ENCODE results near the gene HID1. TPM values are rescaled to one million over a fixed set of nuclear protein-coding genes. Genes with fewer than 3 reads are reported as not detected.
A peak's percentile ranks its signal among the peaks of the same experiment; 100 is the strongest.
"Not testable (repeated sequence)": the region's sequence is repeated elsewhere in the genome, so short reads cannot be mapped to it uniquely, and the experiment has no call there.

Gene HID1
- total RNA-seq, 1 experiment from 2014 or later = not detected

- Histone ChIP-seq H3K4me1 (ENCODE audit: low read length) (no peaks in the 10 kb centered on the region), H4K20me1 (ENCODE audit: insufficient read depth, low read depth, low read length) (no peaks in the 10 kb centered on the region), H3K4me3 (ENCODE audit: low read length) (no peak overlapping the region), H3K9me3 (ENCODE audit: low read length) (no peaks in the 10 kb centered on the region), H3K27me3 (ENCODE audit: low read length) (no peaks in the 10 kb centered on the region), H3K79me2 (ENCODE audit: low read length) (no peaks in the 10 kb centered on the region), H3K9me2 (replicated peaks; ENCODE audit: insufficient read depth, low read length) (no peaks in the 10 kb centered on the region), H3K9ac (ENCODE audit: low read length) (no peak overlapping the region), H3K36me3 (ENCODE audit: insufficient read depth, low read length) (no peaks in the 10 kb centered on the region), H2AFZ (ENCODE audit: low read length) (no peak overlapping the region), H3K27ac (ENCODE audit: low read length) (no peak overlapping the region), H3K4me2 (ENCODE audit: low read depth, low read length, poor library complexity, severe bottlenecking) (no peak overlapping the region)
- no peak for DNase-seq
Measured at GRCh38 chr17:74916136-74916850, 56.3 kb downstream of the HID1 start.

GRCh38 chr17:74911423-74911822 lies 61.1 kb downstream of the HID1 start:
- H3K9me2 ChIP-seq (replicated peaks; ENCODE audit: insufficient read depth, low read length); H3K36me3 ChIP-seq (ENCODE audit: insufficient read depth, low read length); H3K4me3 ChIP-seq (ENCODE audit: low read length); H3K27ac ChIP-seq (ENCODE audit: low read length); H2AFZ ChIP-seq (ENCODE audit: low read length); H3K4me1 ChIP-seq (ENCODE audit: low read length); H3K9me3 ChIP-seq (ENCODE audit: low read length); DNase-seq; H3K9ac ChIP-seq (ENCODE audit: low read length); H3K27me3 ChIP-seq (ENCODE audit: low read length); H3K4me2 ChIP-seq (ENCODE audit: low read depth, low read length, poor library complexity, severe bottlenecking); H3K79me2 ChIP-seq (ENCODE audit: low read length); H4K20me1 ChIP-seq (ENCODE audit: insufficient read depth, low read depth, low read length): not testable (repeated sequence)

GRCh38 chr17:74909097-74909496 lies 63.5 kb downstream of the HID1 start:
- H3K9me2 ChIP-seq (replicated peaks; ENCODE audit: insufficient read depth, low read length); H3K27ac ChIP-seq (ENCODE audit: low read length); H3K4me1 ChIP-seq (ENCODE audit: low read length); H3K9ac ChIP-seq (ENCODE audit: low read length); H2AFZ ChIP-seq (ENCODE audit: low read length); H3K27me3 ChIP-seq (ENCODE audit: low read length); H3K36me3 ChIP-seq (ENCODE audit: insufficient read depth, low read length); H3K4me2 ChIP-seq (ENCODE audit: low read depth, low read length, poor library complexity, severe bottlenecking); H4K20me1 ChIP-seq (ENCODE audit: insufficient read depth, low read depth, low read length); H3K9me3 ChIP-seq (ENCODE audit: low read length); DNase-seq; H3K79me2 ChIP-seq (ENCODE audit: low read length); H3K4me3 ChIP-seq (ENCODE audit: low read length): not testable (repeated sequence)

GRCh38 chr17:74907012-74907411 lies 65.5 kb downstream of the HID1 start:
- Histone ChIP-seq H2AFZ (ENCODE audit: low read length) (no peak overlapping the region), H3K79me2 (ENCODE audit: low read length) (no peaks in the 10 kb centered on the region), H3K27me3 (ENCODE audit: low read length) (no peaks in the 10 kb centered on the region), H3K9me2 (replicated peaks; ENCODE audit: insufficient read depth, low read length) (no peaks in the 10 kb centered on the region), H3K9ac (ENCODE audit: low read length) (no peak overlapping the region), H3K4me1 (ENCODE audit: low read length) (no peaks in the 10 kb centered on the region), H3K36me3 (ENCODE audit: insufficient read depth, low read length) (no peaks in the 10 kb centered on the region), H3K4me3 (ENCODE audit: low read length) (no peak overlapping the region), H3K4me2 (ENCODE audit: low read depth, low read length, poor library complexity, severe bottlenecking) (no peak overlapping the region), H3K27ac (ENCODE audit: low read length) (no peak overlapping the region), H3K9me3 (ENCODE audit: low read length) (no peaks in the 10 kb centered on the region), H4K20me1 (ENCODE audit: insufficient read depth, low read depth, low read length) (no peaks in the 10 kb centered on the region)
- no peak for DNase-seq

GRCh38 chr17:74906214-74906793 lies 66.3 kb downstream of the HID1 start:
- not testable (repeated sequence) for H4K20me1 ChIP-seq (ENCODE audit: insufficient read depth, low read depth, low read length); H3K27ac ChIP-seq (ENCODE audit: low read length); H3K9me3 ChIP-seq (ENCODE audit: low read length); H3K27me3 ChIP-seq (ENCODE audit: low read length); H3K36me3 ChIP-seq (ENCODE audit: insufficient read depth, low read length); H3K4me1 ChIP-seq (ENCODE audit: low read length); H3K79me2 ChIP-seq (ENCODE audit: low read length); H3K4me3 ChIP-seq (ENCODE audit: low read length); H3K4me2 ChIP-seq (ENCODE audit: low read depth, low read length, poor library complexity, severe bottlenecking); H2AFZ ChIP-seq (ENCODE audit: low read length); H3K9ac ChIP-seq (ENCODE audit: low read length); H3K9me2 ChIP-seq (replicated peaks; ENCODE audit: insufficient read depth, low read length)
- peak; percentile 56 for DNase-seq

GRCh38 chr17:74904687-74905409 lies 67.7 kb downstream of the HID1 start:
- H3K9ac ChIP-seq (ENCODE audit: low read length) = no peak overlapping the region
- H2AFZ ChIP-seq (ENCODE audit: low read length) = no peak overlapping the region

GRCh38 chr17:74903671-74904070 lies 68.9 kb downstream of the HID1 start:
- H3K36me3 ChIP-seq (ENCODE audit: insufficient read depth, low read length) = no peaks in the 10 kb centered on the region
- H3K4me2 ChIP-seq (ENCODE audit: low read depth, low read length, poor library complexity, severe bottlenecking) = no peak overlapping the region
- no peak overlapping the region for H2AFZ ChIP-seq (ENCODE audit: low read length)
- H4K20me1 ChIP-seq (ENCODE audit: insufficient read depth, low read depth, low read length) = no peaks in the 10 kb centered on the region
- no peaks in the 10 kb centered on the region for H3K9me3 ChIP-seq (ENCODE audit: low read length)
- H3K4me1 ChIP-seq (ENCODE audit: low read length) = no peaks in the 10 kb centered on the region
- no peaks in the 10 kb centered on the region for H3K79me2 ChIP-seq (ENCODE audit: low read length)
- no peak overlapping the region for H3K4me3 ChIP-seq (ENCODE audit: low read length)
- H3K27me3 ChIP-seq (ENCODE audit: low read length) = no peaks in the 10 kb centered on the region
- no peak for DNase-seq
- no peak overlapping the region for H3K27ac ChIP-seq (ENCODE audit: low read length)
- no peak overlapping the region for H3K9ac ChIP-seq (ENCODE audit: low read length)
- H3K9me2 ChIP-seq (replicated peaks; ENCODE audit: insufficient read depth, low read length) = no peaks in the 10 kb centered on the region

More at GRCh38 chr17:74904687-74905409, 67.7 kb downstream of the HID1 start:
- Histone ChIP-seq H3K27ac (ENCODE audit: low read length) (no peak overlapping the region), H3K9me3 (ENCODE audit: low read length) (no peaks in the 10 kb centered on the region), H4K20me1 (ENCODE audit: insufficient read depth, low read depth, low read length) (no peaks in the 10 kb centered on the region), H3K4me3 (ENCODE audit: low read length) (no peak overlapping the region), H3K27me3 (ENCODE audit: low read length) (no peaks in the 10 kb centered on the region), H3K79me2 (ENCODE audit: low read length) (no peaks in the 10 kb centered on the region), H3K4me2 (ENCODE audit: low read depth, low read length, poor library complexity, severe bottlenecking) (no peak overlapping the region), H3K4me1 (ENCODE audit: low read length) (no peaks in the 10 kb centered on the region), H3K36me3 (ENCODE audit: insufficient read depth, low read length) (no peaks in the 10 kb centered on the region), H3K9me2 (replicated peaks; ENCODE audit: insufficient read depth, low read length) (no peaks in the 10 kb centered on the region)
- DNase-seq = no peak

GRCh38 chr17:74903034-74903433 lies 69.5 kb downstream of the HID1 start:
- no peaks in the 10 kb centered on the region for H3K4me1 ChIP-seq (ENCODE audit: low read length)
- DNase-seq = no peak
- H3K9me2 ChIP-seq (replicated peaks; ENCODE audit: insufficient read depth, low read length) = no peaks in the 10 kb centered on the region
- H3K36me3 ChIP-seq (ENCODE audit: insufficient read depth, low read length) = no peaks in the 10 kb centered on the region
- H3K79me2 ChIP-seq (ENCODE audit: low read length) = no peaks in the 10 kb centered on the region
- no peaks in the 10 kb centered on the region for H3K27me3 ChIP-seq (ENCODE audit: low read length)
- H3K4me3 ChIP-seq (ENCODE audit: low read length) = no peak overlapping the region
- no peaks in the 10 kb centered on the region for H3K9me3 ChIP-seq (ENCODE audit: low read length)
- no peak overlapping the region for H3K9ac ChIP-seq (ENCODE audit: low read length)
- H3K27ac ChIP-seq (ENCODE audit: low read length) = no peak overlapping the region
- H2AFZ ChIP-seq (ENCODE audit: low read length) = no peak overlapping the region
- no peak overlapping the region for H3K4me2 ChIP-seq (ENCODE audit: low read depth, low read length, poor library complexity, severe bottlenecking)
- no peaks in the 10 kb centered on the region for H4K20me1 ChIP-seq (ENCODE audit: insufficient read depth, low read depth, low read length)
